ENCODE data around the gene ATP2A3.

- TF ChIP-seq CTCF (IDR thresholded peaks at IDR 0.05): no peak
- TF ChIP-seq POLR2A (IDR thresholded peaks at IDR 0.05): no peak
Observed at GRCh38 chr17:4010754-4011153, 46.5 kb upstream of the ATP2A3 start.

Data from adrenal gland (tissue), 5 donors.